ENCODE measurements around the gene PALM.
"Not testable (repeated sequence)": the region's sequence is repeated elsewhere in the genome, so short reads cannot be mapped to it uniquely, and the experiment has no call there.

The PALM gene

DNA sequence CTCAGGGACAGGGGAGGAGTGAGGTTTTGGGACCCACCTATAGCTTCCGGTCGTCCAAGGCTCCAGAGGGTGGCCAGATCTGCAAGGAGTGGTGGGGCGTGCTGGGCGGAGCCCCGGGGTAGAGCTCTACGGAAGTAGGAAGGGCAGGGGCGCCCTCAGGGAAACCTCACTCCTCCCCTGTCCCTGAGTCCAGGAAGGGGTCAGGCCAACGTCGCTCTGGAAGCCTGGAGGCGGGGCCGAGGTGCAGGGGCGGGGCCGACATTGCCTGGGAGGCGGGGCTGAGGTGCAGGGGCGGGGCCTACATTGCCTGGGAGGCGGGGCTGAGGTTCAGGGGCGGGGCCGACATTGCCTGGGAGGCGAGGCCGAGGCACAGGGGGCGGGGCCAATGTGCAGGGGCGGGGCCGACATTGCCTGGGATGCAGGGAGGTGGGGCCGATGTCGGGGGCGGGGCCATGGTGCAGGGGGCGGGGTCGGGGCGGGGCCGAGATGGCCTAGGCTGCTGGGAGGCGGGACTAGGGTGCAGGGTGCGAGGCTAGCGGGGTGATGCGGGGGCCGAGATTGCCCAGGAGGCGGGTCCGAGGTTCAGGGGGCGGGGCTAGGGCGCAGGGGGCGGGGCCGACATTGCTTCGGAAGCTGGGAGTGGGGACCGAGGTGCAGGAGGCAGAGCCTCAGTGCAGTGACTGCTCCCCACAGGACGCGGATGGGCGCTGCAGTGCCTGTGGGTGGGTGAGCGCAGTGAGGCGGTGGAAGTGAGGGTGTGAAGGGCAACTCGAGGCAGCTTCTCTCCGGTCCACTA lies 4.9 kb upstream of the PALM start:
- in situ Hi-C loops (cut with MboI; ENCODE audit: low sequenced_read_pairs), result no loop called here

DNA sequence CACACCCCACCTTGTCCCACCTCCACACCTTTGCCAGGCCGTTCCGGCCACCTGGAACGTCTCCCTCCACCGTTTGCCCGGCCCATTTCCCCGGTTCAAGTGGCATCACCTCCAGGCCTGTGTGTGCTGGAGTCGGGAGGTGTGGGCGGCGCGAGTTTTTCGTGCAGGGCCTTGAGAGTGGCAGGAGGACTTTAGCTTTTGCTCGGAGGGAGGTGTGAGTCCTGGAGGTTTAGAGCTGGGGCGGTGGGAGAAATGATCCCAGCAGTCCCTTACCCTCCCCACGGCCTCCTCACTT lies 4.3 kb upstream of the PALM start:
- in situ Hi-C loops (cut with MboI; ENCODE audit: low sequenced_read_pairs), result no loop called here

DNA sequence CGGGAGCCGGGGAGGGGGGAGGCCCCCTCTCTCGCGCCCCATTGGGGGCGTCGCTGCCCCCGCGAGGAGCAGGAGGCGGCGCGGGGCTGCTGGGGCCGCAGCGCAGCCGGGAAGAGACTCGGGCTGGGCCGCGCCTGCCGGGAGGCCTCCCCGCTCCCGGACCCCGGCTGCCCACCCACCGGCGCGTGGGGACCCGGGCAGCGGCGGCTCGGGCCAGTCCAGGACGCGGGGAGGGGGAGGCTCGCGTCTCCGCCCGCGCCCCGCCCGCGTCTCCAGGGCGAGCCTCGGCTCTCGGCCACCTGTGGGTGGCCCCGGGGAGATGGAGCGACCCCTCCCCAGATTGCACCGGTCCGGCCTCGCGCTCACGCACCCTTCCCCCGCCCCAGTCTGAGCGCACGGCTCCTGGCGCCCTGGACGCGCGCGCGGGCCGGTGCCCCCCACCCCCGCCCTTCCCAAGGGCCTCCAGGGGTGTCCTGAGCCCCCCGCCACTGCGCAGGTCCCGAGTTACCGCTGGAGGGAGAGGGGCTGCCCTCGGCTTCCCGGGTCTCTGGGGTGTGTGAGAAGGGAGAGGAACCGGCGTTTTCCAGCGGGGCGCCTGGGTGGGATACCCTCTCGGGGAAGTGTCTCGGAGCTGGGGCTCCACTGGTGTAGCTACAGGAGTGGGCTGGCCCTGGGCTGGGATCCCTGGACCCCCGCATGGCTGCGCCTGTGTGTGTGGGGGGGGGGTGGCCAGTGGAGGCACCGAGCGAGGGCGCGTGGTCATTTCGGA lies 645 bp downstream of the PALM start:
- in situ Hi-C loops (cut with MboI; ENCODE audit: low sequenced_read_pairs), result no loop called here

- in situ Hi-C loops (cut with MboI; ENCODE audit: low sequenced_read_pairs), result no loop called here
These were observed 1.3 kb downstream of the PALM start for GRCh38 chr19:709965-710571.

- in situ Hi-C loops (cut with MboI; ENCODE audit: low sequenced_read_pairs), result no loop called here
These were observed 2.0 kb downstream of the PALM start for GRCh38 chr19:710767-711166.

- in situ Hi-C loops (cut with MboI; ENCODE audit: low sequenced_read_pairs), result no loop called here
These were observed 2.5 kb downstream of the PALM start for GRCh38 chr19:711254-711653.

GRCh38 chr19:715347-715746 lies 6.6 kb downstream of the PALM start:
- in situ Hi-C loops (cut with MboI; ENCODE audit: low sequenced_read_pairs), result no loop called here

DNA sequence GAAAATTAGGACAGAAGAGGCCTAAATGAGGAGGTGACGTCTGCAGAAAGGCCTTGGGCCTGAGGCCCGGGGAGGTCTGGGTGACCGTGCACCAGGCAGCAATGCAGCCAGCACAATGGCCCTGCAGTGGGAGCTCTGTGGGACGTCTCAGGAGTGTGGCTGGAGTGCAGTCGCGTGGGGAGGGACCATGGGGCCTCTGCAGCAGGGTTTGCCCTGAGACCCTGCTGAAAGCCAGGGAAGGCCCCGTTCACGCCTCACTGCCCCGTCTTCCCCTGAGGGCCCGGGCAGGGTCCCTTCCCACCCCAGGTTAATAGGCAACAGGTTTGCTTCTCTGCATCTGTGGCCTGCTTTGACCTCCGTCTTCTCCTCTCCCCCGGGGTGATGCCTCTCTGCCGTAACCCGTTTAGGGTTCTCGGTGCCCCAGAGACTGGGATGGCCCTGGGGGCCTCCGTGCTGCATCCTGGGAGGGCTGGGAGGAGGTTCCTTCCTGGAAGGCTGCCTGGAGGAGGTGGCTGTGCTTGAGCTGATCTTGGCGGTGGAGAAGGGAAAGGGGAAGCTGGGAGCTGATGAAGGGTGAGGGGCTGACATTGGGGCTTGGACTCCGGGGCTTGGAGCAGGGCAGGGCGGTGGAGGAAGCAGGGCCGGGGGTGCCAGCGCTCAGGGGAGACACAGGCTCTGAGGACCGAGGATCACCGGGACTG lies 9.7 kb downstream of the PALM start:
- in situ Hi-C loops (cut with MboI; ENCODE audit: low sequenced_read_pairs), result no loop called here

- in situ Hi-C loops (cut with MboI; ENCODE audit: low sequenced_read_pairs), result no loop called here
These were observed 10.3 kb downstream of the PALM start for GRCh38 chr19:718991-719512.

GRCh38 chr19:719636-720344 lies 11.1 kb downstream of the PALM start:
- in situ Hi-C loops (cut with MboI; ENCODE audit: low sequenced_read_pairs), result no loop called here

GRCh38 chr19:720345-721160 lies 11.8 kb downstream of the PALM start:
- in situ Hi-C loops (cut with MboI; ENCODE audit: low sequenced_read_pairs), result no loop called here

- in situ Hi-C loops (cut with MboI; ENCODE audit: low sequenced_read_pairs), result no loop called here
These were observed 13.9 kb downstream of the PALM start for GRCh38 chr19:722553-723101.

DNA sequence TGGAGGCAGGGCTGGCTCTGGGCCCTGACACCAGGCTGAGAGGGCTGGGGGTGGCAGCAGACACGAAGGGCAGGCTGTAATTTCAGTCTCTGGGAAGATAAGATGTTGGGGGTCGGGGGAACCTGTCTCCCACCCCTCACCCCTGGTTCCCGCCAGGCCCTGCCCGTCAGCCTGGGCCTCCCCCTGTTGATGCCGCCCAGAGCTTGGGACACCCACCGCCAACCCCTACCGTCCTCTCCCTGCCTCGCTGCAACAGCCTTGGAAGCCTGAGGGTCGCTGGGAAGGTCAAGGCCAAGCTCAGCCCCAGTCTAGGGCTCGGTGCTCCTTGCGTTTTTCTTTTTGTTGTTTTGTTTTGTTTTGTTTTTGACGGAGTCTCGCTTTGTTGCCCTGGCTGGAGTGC lies 14.5 kb downstream of the PALM start:
- in situ Hi-C loops (cut with MboI; ENCODE audit: low sequenced_read_pairs), result no loop called here

- in situ Hi-C loops (cut with MboI; ENCODE audit: low sequenced_read_pairs), result no loop called here
These were observed 15.0 kb downstream of the PALM start for GRCh38 chr19:723714-724113.

DNA sequence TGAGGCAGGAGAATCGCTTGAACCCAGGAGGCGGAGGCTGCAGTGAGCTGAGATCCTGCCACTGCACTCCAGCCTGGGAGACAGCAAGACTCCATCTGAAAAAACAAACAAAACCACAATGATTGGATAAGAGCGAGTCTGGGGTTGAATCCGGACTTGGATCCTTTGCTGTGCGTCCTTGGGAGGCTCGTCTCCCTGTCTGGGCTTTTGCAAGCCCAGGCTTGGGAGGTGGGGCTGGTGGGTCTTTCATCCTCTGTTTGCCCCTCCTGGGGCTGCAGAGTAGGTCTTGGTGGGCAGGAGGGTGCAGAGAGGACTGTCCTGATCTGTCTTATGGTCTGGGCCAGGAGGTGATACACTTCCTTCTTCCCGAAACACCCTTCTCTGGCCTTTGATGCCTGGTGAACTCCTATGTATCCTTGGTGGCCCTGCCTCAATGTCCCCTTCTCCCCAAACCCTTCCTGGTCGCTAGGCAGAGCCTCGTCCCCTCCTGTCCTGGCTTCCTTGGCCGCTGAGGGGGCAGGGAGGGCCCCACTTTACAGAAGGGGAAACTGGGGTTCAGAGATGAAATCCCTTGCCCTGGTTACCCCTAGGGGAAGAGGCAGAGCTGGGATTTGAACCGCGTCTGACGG lies 16.8 kb downstream of the PALM start:
- in situ Hi-C loops (cut with MboI; ENCODE audit: low sequenced_read_pairs), result no loop called here

DNA sequence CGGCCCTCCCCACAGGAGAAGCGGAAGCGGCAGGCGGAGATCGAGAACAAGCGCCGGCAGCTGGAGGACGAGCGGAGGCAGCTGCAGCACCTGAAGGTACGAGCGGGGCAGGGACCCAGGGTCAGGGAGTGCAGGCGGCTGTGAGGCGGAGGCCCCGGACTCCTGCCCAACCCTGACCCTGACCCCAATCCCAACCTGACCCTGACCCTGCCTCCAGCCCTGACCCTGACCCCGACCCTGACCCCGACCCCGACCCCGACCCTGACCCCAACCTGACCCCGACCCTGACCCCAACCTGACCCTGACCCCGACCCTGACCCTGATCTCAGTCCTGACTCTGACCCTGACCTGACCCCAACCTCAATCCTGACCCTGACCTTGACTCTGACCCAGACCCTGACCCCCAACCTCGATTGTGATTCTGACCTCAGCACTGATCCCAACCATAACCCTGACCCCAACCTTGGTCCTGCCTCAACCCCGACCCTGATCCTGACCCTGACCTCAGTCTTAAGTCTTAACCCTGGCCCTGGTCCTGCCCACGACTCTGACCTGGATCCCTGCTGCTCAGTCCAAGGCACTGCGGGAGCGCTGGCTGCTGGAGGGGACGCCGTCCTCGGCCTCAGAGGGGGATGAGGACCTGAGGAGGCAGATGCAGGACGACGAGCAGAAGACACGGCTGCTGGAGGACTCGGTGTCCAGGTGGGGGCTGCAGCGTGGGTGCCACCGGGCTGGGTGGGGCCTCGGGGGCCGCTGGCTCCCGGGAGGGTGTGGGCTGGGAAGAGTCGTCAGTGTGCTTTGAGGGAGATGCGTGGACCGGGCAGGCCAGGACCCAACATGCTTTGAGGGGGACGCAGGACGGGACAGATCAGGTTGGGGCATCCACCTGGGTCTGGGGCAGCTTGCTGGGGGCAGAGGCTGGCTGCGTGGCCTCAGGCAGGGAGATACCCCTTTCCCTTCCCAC lies 18.5 kb downstream of the PALM start:
- in situ Hi-C loops (cut with MboI; ENCODE audit: low sequenced_read_pairs), result no loop called here

DNA sequence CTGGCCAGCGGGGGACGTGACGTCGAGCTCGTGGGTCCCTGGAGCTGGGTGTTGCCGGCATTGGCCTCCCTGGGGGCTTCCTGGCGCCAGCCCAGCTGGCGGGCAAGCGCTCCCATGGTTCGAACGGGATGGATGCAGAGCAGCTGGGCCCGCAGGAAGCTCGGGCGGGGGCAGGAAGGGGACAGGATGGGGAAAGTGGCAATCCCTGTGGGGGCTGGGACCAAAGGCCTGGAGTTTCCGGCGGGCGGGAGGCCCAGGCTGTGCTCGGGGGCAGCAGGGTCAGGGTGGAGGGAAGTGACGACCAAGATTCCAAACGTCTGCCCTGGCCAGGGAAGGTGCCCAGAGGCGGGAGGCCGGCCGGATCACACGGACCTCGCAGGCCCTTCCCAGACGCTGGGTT lies 19.3 kb downstream of the PALM start:
- in situ Hi-C loops (cut with MboI; ENCODE audit: low sequenced_read_pairs), result no loop called here

- in situ Hi-C loops (cut with MboI; ENCODE audit: low sequenced_read_pairs), result not testable (repeated sequence)
These were observed 20.8 kb downstream of the PALM start for GRCh38 chr19:729564-729963.

All from HL-60/S4 (cell line).